Peyer's patch (tissue), 4 donors: ENCODE data around the gene DFFA.

Experiments
- POLR2A ChIP-seq, 2 donors: fragments of 450-650 bp; IDR thresholded peaks; one replicate each; pipeline ENCODE4 v1.5.1; 2017; ENCODE audit warnings: antibody characterized with exemption in 2 of 2, mild to moderate bottlenecking in 2 of 2, moderate library complexity in 2 of 2
- TF ChIP-seq, protein P1 (sequence below), 6 experiments: fragments of 450-650 bp in 4 of 6; fragments of 200-600 bp in 2 of 6; sonication (generic) in 1 of 6; IDR thresholded peaks; one replicate each; pipeline ENCODE4 v1.5.1; 2017 to 2019; ENCODE audit warnings: antibody characterized with exemption in 6 of 6, mild to moderate bottlenecking in 3 of 6, moderate library complexity in 1 of 6

DNA sequence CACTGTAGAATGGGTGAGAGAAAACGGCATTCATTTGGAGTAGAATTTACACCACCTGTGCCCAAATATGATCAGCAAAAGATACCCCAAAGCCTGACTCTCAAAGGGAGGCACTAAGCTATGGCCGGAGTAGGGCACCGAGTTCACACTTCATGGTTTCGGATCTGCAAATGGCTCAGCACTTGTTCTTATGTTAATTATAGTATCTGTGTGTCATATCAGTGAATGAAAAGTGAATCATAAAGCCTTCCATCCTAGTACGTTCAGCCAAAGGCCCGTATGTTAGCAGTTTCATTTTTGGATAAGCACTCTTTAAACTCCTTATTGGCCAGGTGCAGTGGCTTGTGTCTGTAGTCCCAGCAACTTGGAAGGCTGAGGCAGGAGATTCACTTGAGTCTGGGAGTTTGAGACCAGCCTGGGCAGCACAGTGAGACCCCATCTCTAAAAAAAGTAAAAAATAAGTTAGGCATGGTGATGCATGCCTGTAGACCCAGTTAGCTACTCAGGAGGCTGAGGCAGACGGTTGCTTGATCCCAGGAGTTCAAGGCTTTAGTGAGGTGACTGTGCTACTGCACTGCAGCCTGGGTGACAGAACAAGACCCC, 27.4 kb downstream of the DFFA start:
- no peak for TF ChIP-seq POLR2A (IDR thresholded peaks at IDR 0.05)
- TF ChIP-seq, protein P1, sequence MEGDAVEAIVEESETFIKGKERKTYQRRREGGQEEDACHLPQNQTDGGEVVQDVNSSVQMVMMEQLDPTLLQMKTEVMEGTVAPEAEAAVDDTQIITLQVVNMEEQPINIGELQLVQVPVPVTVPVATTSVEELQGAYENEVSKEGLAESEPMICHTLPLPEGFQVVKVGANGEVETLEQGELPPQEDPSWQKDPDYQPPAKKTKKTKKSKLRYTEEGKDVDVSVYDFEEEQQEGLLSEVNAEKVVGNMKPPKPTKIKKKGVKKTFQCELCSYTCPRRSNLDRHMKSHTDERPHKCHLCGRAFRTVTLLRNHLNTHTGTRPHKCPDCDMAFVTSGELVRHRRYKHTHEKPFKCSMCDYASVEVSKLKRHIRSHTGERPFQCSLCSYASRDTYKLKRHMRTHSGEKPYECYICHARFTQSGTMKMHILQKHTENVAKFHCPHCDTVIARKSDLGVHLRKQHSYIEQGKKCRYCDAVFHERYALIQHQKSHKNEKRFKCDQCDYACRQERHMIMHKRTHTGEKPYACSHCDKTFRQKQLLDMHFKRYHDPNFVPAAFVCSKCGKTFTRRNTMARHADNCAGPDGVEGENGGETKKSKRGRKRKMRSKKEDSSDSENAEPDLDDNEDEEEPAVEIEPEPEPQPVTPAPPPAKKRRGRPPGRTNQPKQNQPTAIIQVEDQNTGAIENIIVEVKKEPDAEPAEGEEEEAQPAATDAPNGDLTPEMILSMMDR (IDR thresholded peaks at IDR 0.05), result no peak
